Hepatocyte (in vitro differentiated cells): ENCODE data around the gene CMTM4.

Experiments used
- CTCF ChIP-seq: fragments of 200-600 bp; sonication (generic); IDR thresholded peaks from 2 replicates; pipeline ENCODE4 v1.5.1; 2016; ENCODE audit warnings: antibody characterized with exemption, mild to moderate bottlenecking; ENCODE audit not compliant: poor library complexity
- EZH2 ChIP-seq: fragments of 200-600 bp; sonication (generic); IDR thresholded peaks from 2 replicates; pipeline ENCODE4 v1.6.1; 2016; ENCODE audit warnings: antibody characterized with exemption, mild to moderate bottlenecking, borderline replicate concordance
- EZH2phosphoT487 ChIP-seq: fragments of 200-600 bp; sonication (generic); IDR thresholded peaks from one replicate; pipeline ENCODE4 v1.6.1; 2018; ENCODE audit warnings: antibody characterized with exemption, mild to moderate bottlenecking, low read depth, moderate library complexity; ENCODE audit not compliant: unreplicated experiment, severe bottlenecking

DNA sequence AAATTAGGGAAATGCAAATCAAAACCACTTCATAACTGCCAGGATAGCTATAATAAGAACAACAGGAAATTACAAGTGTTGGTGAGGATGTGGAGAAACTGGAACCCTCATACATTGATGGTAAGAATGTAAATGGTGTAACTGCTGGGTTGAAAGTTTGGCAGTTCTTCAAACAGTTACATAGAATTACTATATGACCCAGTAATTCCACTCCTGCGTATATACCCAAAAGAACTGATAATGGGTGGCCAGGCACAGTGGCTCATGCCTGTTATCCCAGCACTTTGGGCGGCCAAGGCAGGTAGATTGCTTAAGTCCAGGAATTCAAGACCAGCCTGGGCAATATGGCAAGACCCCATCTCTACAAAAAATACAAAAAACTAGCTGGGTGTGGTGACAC is 4.5 kb upstream of the CMTM4 start:
- TF ChIP-seq CTCF, result no peak
- TF ChIP-seq EZH2, result no peak
- no peak for TF ChIP-seq EZH2phosphoT487
